Smooth muscle cell (in vitro differentiated cells): Measurements from ENCODE around the gene DSCAM. TPM values are rescaled to one million over a fixed set of nuclear protein-coding genes. Genes with fewer than 3 reads are reported as not detected.

Experiments used
- DNase-seq: peaks from one replicate; lab custom pipeline; 2025; ENCODE audit not compliant: unreplicated experiment; lab: John Stamatoyannopoulos, UW
- H2AFZ ChIP-seq: fragments of 200-600 bp; sonication (generic); 2 replicates; pipeline ENCODE4 v1.6.0; 2016; ENCODE audit warnings: antibody characterized with exemption, low read depth, mild to moderate bottlenecking
- H3F3A ChIP-seq: fragments of 200-600 bp; sonication (generic); 2 replicates; pipeline ENCODE4 v1.6.0; 2017; ENCODE audit warnings: antibody characterized with exemption, low read depth
- H3K27ac ChIP-seq: fragments of 200-600 bp; sonication (generic); 2 replicates; pipeline ENCODE4 v1.5.1; 2016; ENCODE audit warnings: low read depth, mild to moderate bottlenecking
- H3K27me3 ChIP-seq: fragments of 200-600 bp; sonication (generic); 2 replicates; pipeline ENCODE4 v1.6.1; 2016; ENCODE audit warnings: low read depth, mild to moderate bottlenecking
- H3K36me3 ChIP-seq: fragments of 200-600 bp; sonication (generic); 2 replicates; pipeline ENCODE4 v1.5.1; 2016; ENCODE audit warnings: low read depth
- H3K4me1 ChIP-seq: fragments of 200-600 bp; sonication (generic); 2 replicates; pipeline ENCODE4 v1.5.1; 2016; ENCODE audit warnings: low read depth
- H3K4me2 ChIP-seq: fragments of 200-600 bp; sonication (generic); 2 replicates; pipeline ENCODE4 v1.6.0; 2016; ENCODE audit warnings: mild to moderate bottlenecking
- H3K4me3 ChIP-seq: fragments of 200-600 bp; sonication (generic); 2 replicates; pipeline ENCODE4 v1.5.1; 2016; ENCODE audit warnings: mild to moderate bottlenecking
- H3K79me2 ChIP-seq: fragments of 200-600 bp; sonication (generic); 2 replicates; pipeline ENCODE4 v1.6.0; 2016; ENCODE audit warnings: low read depth, mild to moderate bottlenecking
- H3K9ac ChIP-seq: fragments of 200-600 bp; sonication (generic); 2 replicates; pipeline ENCODE4 v1.6.0; 2016; ENCODE audit warnings: low read depth
- H3K9me3 ChIP-seq: fragments of 200-600 bp; sonication (generic); replicated peaks from 2 replicates; pipeline ENCODE4 v1.5.1; 2016; ENCODE audit warnings: low read depth
- H4K20me1 ChIP-seq: fragments of 200-600 bp; sonication (generic); 2 replicates; pipeline ENCODE4 v1.6.0; 2016; ENCODE audit warnings: low read depth
- WGBS: methylation state at CpG from one replicate; pipeline ENCODE4 v1.1.7; 2016; ENCODE audit warnings: low lambda C conversion rate; 5-methylcytosine and 5-hydroxymethylcytosine counted together
- polyA plus RNA-seq: library from polyadenylated mRNA; unstranded; fragments of >200 nt; fragmentation: Nextera tagmentation; extraction: Ambion mirVana; gene quantifications from 2 replicates; pipeline ENCODE4 v1.2.1, GENCODE V29; 2016
- total RNA-seq: library from RNA; depleted of rRNA; stranded (reverse); fragments of >200 nt; gene quantifications from 2 replicates; pipeline ENCODE4 v1.2.3, GENCODE V29; 2014
- TF ChIP-seq, protein P1 (sequence below): fragments of 200-600 bp; sonication (generic); IDR thresholded peaks from 2 replicates; pipeline ENCODE4 v1.5.1; 2017; ENCODE audit warnings: borderline replicate concordance, mild to moderate bottlenecking, antibody characterized with exemption; ENCODE audit not compliant: insufficient read depth, poor library complexity, severe bottlenecking

Gene DSCAM
- total and polyA plus RNA-seq, 2 experiments from 2014 or later, result not detected

DNA sequence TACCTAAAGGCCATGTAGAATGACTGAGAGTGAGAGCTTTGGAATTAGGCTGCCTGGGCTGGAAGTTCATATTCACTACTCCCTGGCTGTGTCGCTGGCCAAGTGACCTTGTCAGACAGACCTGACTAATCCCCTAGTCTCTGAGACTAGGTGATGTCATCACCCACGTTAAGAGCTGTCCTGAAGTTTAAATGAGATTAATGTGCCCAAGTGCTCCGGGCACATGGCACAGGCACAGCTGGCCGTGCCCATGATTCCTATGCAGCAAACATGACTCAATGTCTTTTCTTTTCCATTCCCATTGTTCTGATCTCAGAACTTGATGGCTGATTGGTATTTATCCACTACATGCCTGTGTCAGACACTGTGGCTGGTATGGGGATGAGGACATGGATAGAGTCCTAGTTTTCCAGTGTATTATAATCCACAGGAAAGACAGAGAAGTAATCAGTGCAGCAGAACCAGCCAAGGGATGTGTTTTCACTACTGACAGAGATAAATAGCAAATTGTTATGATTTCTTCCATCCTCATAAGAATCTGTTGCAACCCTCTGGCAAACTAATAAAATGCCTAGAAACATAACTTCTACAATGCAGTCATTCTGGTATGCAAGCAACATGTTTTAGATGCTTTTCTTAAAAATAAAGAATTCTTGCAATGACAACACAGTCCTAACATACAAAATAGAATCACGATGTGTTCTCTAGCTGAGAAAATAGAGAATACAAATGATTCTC, 798.8 kb downstream of the DSCAM start:
- H3K36me3 ChIP-seq, result no peaks in the 10 kb centered on the region
- H3K9ac ChIP-seq, result no peak overlapping the region
- TF ChIP-seq, protein P1, sequence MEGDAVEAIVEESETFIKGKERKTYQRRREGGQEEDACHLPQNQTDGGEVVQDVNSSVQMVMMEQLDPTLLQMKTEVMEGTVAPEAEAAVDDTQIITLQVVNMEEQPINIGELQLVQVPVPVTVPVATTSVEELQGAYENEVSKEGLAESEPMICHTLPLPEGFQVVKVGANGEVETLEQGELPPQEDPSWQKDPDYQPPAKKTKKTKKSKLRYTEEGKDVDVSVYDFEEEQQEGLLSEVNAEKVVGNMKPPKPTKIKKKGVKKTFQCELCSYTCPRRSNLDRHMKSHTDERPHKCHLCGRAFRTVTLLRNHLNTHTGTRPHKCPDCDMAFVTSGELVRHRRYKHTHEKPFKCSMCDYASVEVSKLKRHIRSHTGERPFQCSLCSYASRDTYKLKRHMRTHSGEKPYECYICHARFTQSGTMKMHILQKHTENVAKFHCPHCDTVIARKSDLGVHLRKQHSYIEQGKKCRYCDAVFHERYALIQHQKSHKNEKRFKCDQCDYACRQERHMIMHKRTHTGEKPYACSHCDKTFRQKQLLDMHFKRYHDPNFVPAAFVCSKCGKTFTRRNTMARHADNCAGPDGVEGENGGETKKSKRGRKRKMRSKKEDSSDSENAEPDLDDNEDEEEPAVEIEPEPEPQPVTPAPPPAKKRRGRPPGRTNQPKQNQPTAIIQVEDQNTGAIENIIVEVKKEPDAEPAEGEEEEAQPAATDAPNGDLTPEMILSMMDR, result no peak
- 57% methylated on average over 5 of the region's 5 CpGs for WGBS
- no peak for DNase-seq
- no peaks in the 10 kb centered on the region for H3K79me2 ChIP-seq
- H2AFZ ChIP-seq, result no peak overlapping the region
- H4K20me1 ChIP-seq, result no peaks in the 10 kb centered on the region
- H3K27me3 ChIP-seq, result no peaks in the 10 kb centered on the region
- H3K4me3 ChIP-seq, result no peak overlapping the region
- no peaks in the 10 kb centered on the region for H3F3A ChIP-seq
- no peaks in the 10 kb centered on the region for H3K9me3 ChIP-seq
- H3K27ac ChIP-seq, result no peak overlapping the region
- no peaks in the 10 kb centered on the region for H3K4me1 ChIP-seq
- no peak overlapping the region for H3K4me2 ChIP-seq

DNA sequence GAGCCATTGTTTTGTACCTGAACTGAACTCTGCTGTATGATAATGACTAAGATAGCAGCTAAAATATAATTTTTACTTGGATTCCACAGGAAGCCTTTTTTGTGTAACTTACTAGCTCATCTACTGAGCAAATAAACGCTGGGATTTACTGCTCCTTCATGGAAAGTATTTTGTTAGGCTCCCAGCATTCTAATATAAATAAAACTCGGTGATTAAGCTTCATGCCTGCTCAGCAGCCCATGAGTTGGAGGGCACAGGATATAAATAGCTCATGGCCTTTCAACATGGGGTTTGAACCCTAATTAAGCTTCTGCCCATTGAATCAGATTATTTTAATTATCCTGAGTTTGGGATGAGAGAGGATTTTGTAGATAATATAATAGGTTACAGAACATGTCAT, 799.7 kb downstream of the DSCAM start:
- Histone ChIP-seq H3K9ac (no peak overlapping the region), H3K27me3 (no peaks in the 10 kb centered on the region), H3K9me3 (no peaks in the 10 kb centered on the region), H3K27ac (no peak overlapping the region), H3K4me3 (no peak overlapping the region), H3K79me2 (no peaks in the 10 kb centered on the region), H3K36me3 (no peaks in the 10 kb centered on the region), H3F3A (no peaks in the 10 kb centered on the region), H3K4me1 (no peaks in the 10 kb centered on the region), H4K20me1 (no peaks in the 10 kb centered on the region), H3K4me2 (no peak overlapping the region), H2AFZ (no peak overlapping the region)
- 35% methylated on average over 2 of the region's 2 CpGs for WGBS
- TF ChIP-seq, protein P1, result no peak
- no peak for DNase-seq

DNA sequence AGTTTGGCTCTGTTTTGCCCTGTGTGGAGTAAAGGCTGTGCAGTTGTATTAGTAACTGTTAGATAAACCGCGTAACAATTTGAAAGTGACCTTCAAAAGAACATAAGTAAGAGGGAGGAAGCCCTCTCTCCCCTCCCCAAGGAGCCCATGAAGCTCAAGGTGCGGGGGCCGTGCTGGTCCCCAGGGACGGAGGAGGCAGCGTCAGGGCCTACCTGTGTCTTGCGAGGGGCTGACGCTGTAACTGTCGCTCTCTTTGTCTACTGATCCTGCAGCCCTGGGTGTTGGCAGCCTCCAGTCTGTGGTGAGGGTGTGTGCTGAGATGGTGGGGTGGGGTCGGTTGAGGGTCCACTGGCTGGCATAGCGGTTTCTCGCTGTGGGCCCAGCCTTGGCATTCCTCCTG, 803.1 kb downstream of the DSCAM start:
- H2AFZ ChIP-seq, result no peak overlapping the region
- TF ChIP-seq, protein P1, result no peak
- no peak overlapping the region for H3K9ac ChIP-seq
- H3F3A ChIP-seq, result no peaks in the 10 kb centered on the region
- no peaks in the 10 kb centered on the region for H4K20me1 ChIP-seq
- no peak overlapping the region for H3K27ac ChIP-seq
- H3K4me3 ChIP-seq, result no peak overlapping the region
- no peaks in the 10 kb centered on the region for H3K9me3 ChIP-seq
- H3K4me1 ChIP-seq, result no peaks in the 10 kb centered on the region
- no peaks in the 10 kb centered on the region for H3K36me3 ChIP-seq
- 98% methylated on average over 12 of the region's 12 CpGs for WGBS
- no peak for DNase-seq
- H3K79me2 ChIP-seq, result no peaks in the 10 kb centered on the region
- H3K27me3 ChIP-seq, result no peaks in the 10 kb centered on the region
- H3K4me2 ChIP-seq, result no peak overlapping the region

DNA sequence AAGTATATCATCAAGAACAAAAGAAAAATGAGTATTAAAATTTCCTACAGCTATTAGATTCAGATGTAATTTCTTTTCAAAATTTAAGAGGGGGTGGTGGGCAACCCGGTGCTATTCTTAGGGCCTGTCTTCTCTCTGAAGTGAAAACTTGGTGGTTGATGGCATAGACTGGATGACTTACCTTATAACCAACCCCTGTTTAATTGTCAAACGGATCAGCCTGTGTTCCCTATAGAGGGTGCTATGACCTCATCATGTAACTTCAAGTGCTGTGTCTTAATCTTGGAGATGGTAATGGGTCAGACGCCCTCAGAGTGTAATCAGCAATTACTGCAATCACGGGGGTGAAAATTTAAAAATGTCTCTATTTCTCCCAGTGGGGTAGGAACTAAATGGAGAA, 803.5 kb downstream of the DSCAM start:
- Histone ChIP-seq H3K79me2 (no peaks in the 10 kb centered on the region), H3K4me1 (no peaks in the 10 kb centered on the region), H3K9me3 (no peaks in the 10 kb centered on the region), H2AFZ (no peak overlapping the region), H3F3A (no peaks in the 10 kb centered on the region), H3K9ac (no peak overlapping the region), H3K4me3 (no peak overlapping the region), H4K20me1 (no peaks in the 10 kb centered on the region), H3K4me2 (no peak overlapping the region), H3K36me3 (no peaks in the 10 kb centered on the region), H3K27me3 (no peaks in the 10 kb centered on the region), H3K27ac (no peak overlapping the region)
- DNase-seq, result no peak
- 78% methylated on average over 4 of the region's 4 CpGs for WGBS
- TF ChIP-seq, protein P1, result no peak
